Peyer's patch (tissue), 4 donors: ENCODE results near the gene QDPR.

Experiments used
- POLR2A ChIP-seq, 2 donors: fragments of 450-650 bp; IDR thresholded peaks; one replicate each; pipeline ENCODE4 v1.5.1; 2017; ENCODE audit warnings: antibody characterized with exemption in 2 of 2, mild to moderate bottlenecking in 2 of 2, moderate library complexity in 2 of 2
- TF ChIP-seq, protein P1 (sequence below), 6 experiments: fragments of 450-650 bp in 4 of 6; fragments of 200-600 bp in 2 of 6; sonication (generic) in 1 of 6; IDR thresholded peaks; one replicate each; pipeline ENCODE4 v1.5.1; 2017 to 2019; ENCODE audit warnings: antibody characterized with exemption in 6 of 6, mild to moderate bottlenecking in 3 of 6, moderate library complexity in 1 of 6

GRCh38 chr4:17436750-17437090, 75.2 kb downstream of the QDPR start:
- TF ChIP-seq, protein P1, sequence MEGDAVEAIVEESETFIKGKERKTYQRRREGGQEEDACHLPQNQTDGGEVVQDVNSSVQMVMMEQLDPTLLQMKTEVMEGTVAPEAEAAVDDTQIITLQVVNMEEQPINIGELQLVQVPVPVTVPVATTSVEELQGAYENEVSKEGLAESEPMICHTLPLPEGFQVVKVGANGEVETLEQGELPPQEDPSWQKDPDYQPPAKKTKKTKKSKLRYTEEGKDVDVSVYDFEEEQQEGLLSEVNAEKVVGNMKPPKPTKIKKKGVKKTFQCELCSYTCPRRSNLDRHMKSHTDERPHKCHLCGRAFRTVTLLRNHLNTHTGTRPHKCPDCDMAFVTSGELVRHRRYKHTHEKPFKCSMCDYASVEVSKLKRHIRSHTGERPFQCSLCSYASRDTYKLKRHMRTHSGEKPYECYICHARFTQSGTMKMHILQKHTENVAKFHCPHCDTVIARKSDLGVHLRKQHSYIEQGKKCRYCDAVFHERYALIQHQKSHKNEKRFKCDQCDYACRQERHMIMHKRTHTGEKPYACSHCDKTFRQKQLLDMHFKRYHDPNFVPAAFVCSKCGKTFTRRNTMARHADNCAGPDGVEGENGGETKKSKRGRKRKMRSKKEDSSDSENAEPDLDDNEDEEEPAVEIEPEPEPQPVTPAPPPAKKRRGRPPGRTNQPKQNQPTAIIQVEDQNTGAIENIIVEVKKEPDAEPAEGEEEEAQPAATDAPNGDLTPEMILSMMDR (IDR thresholded peaks at IDR 0.05) = no peak
- TF ChIP-seq POLR2A (IDR thresholded peaks at IDR 0.05) = no peak
